Stimulated activated CD4-positive, alpha-beta T cell treated with anti-CD3 and anti-CD28 coated beads, Interleukin-1b, Interleukin-23, amount 100 ng/mL, for 24 hours (primary cell): ENCODE measurements around the gene LRRC23.
"Not testable (repeated sequence)": the region's sequence is repeated elsewhere in the genome, so short reads cannot be mapped to it uniquely, and the experiment has no call there.

Source experiments
- DNase-seq, 4 experiments: peaks; one replicate each; pipeline ENCODE4 v3.0.0-alpha.2; 2020; ENCODE audit warnings: low read depth in 4 of 4, low spot score in 1 of 4

The LRRC23 gene, protein sequence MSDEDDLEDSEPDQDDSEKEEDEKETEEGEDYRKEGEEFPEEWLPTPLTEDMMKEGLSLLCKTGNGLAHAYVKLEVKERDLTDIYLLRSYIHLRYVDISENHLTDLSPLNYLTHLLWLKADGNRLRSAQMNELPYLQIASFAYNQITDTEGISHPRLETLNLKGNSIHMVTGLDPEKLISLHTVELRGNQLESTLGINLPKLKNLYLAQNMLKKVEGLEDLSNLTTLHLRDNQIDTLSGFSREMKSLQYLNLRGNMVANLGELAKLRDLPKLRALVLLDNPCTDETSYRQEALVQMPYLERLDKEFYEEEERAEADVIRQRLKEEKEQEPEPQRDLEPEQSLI

DNA sequence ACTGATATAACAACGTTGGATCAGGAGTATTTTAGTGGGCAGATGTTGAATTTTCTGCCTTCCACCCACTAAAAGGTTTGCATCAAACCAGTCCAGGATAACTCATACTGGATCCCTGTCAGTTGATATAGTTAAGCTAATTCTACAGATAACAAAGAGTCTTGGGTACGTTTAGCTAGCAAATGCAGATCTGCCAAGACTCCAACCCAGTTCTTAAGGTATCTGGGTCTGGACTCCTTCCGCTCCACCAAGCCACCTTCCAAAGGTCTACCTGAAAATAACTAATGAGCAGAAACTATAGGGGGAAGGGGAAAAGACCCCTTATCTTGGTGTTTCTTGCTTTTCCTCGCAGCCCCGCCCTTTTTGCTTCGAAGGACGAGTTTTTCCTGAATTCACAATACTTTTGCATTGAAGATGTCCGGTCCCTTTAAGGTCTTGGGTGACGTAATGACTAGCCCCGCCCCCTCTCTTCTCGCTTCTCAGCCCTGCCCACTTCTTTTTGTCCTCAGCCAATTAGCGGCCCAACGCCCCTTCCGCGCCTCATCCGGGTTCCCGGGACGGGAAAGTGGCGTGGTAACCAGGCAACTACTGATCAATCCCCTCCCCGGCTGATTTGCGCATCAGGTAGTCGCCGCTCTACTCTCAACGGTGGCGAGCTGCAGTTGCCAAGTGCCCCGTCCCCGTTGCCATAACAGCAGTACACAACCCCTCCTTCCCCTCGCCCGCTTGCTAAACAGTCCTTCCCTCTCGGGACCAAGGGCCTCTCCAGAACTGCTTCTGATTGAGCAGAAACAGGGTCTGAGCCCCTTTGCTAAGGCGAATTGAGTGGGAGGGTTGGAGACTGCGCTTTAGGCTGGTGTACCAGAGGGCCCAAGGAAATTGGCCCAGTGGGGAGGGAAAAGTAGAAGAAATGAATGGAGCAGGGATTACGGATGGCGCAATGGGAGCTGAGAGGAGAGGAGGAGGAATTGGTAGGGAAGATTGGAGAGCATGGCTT is at the start of gene LRRC23:
Gene LRRC23 (plus strand): TSS at position 543 of the 997 bp plus-strand sequence. CDS start 812 bp downstream, outside the sequence.
- peak; percentile 96 to 99 (median 97) for DNase-seq

- no peak for DNase-seq
Measured at GRCh38 chr12:6855322-6855721, 49.3 kb upstream of the LRRC23 start.

GRCh38 chr12:6858799-6859198 is 45.8 kb upstream of the LRRC23 start:
- no peak for DNase-seq

DNA sequence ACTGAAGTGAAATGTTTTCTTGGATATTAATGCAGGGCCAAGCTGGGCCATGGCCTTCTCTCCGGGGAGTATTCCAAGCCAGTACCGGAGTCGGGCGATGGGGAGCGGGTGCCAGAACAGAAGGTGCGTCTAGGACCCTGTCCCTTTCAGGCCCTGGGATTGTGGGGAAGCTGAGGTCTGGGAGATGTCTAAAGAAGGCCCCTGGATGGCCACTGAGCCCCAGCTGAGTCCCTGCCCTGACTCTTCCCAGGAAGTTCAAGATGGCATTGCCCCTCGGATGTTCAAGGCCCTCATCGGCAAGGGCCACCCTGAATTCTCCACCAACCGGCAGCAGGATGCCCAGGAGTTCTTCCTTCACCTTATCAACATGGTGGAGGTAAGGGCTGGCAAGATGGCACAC is 44.5 kb upstream of the LRRC23 start:
- DNase-seq = no peak

DNA sequence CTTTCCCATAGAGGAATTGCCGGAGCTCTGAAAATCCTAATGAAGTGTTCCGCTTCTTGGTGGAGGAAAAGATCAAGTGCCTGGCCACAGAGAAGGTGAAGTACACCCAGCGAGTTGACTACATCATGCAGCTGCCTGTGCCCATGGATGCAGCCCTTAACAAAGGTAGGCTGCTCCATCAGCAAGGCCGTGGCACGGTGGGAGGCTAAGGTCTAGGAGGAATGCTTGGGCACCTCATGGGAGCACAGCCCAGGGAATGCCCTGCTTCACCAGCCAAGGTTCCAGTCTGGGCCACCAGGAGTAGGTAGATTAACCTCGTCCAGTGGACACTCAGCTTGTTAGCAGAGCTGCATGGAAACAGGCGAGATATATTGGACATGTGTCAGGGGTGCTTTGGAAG is 43.7 kb upstream of the LRRC23 start:
- DNase-seq = no peak

GRCh38 chr12:6861391-6861790 is 43.2 kb upstream of the LRRC23 start:
- DNase-seq = no peak

GRCh38 chr12:6863033-6863432 is 41.6 kb upstream of the LRRC23 start:
- DNase-seq = no peak

DNA sequence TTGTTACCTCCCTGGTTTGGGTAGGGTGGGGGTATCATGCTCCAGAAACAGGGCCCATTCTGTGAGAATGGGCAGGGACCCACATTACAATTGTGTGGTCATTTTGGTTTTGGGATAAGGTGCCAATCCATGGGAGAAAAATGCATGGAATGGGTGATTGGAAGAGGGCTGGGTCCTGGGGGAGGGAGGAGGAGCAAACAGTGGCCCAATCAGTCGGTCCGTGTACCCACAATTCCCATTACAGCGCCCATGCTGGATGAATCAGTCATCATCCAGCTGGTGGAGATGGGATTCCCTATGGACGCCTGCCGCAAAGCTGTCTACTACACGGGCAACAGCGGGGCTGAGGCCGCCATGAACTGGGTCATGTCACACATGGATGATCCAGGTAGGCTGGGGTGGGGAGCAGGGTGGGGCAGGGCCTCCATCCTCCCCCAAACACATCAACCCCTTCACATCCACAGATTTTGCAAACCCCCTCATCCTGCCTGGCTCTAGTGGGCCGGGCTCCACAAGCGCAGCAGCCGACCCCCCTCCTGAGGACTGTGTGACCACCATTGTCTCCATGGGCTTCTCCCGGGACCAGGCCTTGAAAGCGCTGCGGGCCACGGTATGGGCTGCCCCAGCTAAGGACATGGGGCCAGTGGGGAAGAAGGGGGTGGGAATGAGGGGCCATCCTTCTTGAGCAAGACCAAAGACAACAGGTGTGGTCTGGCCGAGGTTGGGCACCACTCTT is 40.9 kb upstream of the LRRC23 start:
- no peak for DNase-seq

- DNase-seq = not testable (repeated sequence)
Measured at GRCh38 chr12:6865307-6865706, 39.3 kb upstream of the LRRC23 start.

DNA sequence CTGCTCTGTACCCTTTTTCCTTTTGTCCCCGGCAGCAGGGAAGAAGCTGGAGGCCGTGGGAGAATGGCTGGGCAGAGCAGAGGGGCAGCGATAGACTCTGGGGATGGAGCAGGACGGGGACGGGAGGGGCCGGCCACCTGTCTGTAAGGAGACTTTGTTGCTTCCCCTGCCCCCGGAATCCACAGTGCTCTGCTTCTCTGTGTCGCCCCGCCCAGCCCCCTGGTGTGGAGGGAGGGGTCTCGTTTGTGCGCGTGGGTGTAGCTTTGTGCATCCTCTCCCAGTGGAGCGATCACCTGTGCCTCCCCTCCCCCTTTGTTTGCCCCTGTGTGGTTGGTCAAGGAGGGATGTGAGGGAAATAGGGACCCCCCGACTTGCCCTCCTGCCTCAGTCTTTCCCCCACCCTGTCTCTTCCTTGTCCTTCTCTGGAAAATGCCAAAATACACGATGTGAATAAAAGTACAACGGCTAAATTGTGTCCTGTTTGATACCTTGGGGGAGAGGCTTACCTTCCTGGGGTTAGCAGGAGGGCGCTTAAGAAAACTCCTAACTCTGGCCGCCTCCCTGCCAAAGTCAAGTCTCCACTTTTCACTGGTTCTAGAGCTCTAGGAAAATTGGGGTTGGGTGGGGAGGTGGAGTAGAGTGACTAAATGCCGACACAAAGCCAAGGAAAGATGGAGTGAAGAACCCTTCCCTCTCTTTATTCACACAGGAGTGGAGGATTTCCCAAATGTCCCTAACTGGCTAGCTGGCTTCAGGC is 38.3 kb upstream of the LRRC23 start:
- DNase-seq = no peak

GRCh38 chr12:6866920-6867412 is 37.7 kb upstream of the LRRC23 start:
- no peak for DNase-seq

DNA sequence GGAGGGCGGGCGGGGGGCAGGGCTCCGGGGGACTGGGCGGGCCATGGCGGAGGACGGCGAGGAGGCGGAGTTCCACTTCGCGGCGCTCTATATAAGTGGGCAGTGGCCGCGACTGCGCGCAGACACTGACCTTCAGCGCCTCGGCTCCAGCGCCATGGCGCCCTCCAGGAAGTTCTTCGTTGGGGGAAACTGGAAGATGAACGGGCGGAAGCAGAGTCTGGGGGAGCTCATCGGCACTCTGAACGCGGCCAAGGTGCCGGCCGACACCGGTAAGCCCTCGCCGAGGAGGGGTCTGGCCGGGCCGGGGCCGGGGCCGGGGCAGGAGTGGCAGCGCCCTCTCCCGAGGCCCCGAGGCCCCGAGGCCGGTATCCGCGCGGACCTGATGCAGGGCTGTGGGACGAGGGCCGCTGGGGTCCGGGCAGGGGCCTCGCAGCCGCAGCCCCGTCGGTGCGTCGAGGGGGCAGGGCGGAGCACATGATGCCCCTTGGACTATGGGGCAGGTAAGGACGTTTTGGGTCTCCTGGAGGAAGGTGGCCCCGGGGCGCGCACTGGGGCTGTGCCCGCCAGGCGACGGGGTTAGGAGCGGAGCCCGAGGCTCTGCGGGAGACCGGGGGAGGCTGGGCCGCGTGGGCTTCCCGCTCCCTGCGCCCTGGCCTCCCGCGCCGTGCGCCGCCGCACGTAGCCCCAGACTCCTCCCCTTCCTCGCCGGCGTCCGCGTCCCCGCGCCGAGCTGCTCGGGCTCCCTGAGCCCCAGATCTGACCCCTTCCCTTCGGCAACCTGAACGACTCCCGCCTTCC is 37.0 kb upstream of the LRRC23 start, which contains the start of gene TPI1:
Gene TPI1 (plus strand): TSS at position 119 of the 798 bp plus-strand sequence. CDS start 36 bp downstream, at position 155.
- DNase-seq = peak in 3 of 4 experiments; percentile 70 to 74 (median 74)

DNA sequence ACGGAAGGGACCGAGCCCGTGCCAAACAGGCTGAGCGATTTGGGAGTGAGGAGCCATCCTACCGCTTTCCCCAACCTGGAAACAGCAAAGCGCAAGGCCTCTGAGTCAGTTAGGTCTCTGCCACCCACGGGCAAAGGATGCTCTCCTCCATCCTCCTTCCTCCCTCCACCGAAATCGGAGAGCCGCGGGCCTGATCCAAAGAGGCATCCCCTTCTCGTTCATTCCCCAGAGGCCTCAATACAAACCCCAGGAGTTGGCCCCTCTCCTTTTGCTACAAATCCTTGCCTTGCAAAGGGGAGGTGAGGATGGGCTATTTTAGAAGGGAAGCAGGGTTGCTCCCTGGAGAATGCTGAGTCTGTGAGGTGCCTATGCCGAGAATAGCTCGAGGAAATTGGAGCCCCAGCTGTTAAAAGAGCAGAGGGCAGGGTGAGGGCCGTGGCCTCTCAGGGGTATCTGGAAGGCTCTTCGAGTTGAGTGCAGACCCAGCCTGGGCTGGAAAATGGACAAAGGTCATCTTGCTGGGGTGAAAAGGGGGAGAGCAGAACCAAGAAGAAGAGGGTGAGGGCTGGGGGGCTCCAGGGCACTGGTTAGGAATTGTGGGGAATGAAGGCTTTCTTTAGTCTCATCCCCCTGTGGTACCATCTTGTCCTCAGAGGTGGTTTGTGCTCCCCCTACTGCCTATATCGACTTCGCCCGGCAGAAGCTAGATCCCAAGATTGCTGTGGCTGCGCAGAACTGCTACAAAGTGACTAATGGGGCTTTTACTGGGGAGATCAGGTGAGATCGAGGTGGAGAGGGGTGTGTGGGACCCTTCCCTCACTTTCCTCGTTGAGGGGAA is 36.2 kb upstream of the LRRC23 start:
- DNase-seq = no peak

GRCh38 chr12:6869049-6870021 is 35.3 kb upstream of the LRRC23 start:
- peak in 3 of 4 experiments; percentile 74 to 78 (median 76) for DNase-seq

- not testable (repeated sequence) for DNase-seq
Measured at GRCh38 chr12:6870304-6870703, 34.3 kb upstream of the LRRC23 start.

GRCh38 chr12:6871052-6871957 is 33.3 kb upstream of the LRRC23 start:
- peak in 1 of 4 experiments; percentile 33 for DNase-seq
